ENCODE measurements around the gene SYT15.
A peak's percentile ranks its signal among the peaks of the same experiment; 100 is the strongest.

DNA sequence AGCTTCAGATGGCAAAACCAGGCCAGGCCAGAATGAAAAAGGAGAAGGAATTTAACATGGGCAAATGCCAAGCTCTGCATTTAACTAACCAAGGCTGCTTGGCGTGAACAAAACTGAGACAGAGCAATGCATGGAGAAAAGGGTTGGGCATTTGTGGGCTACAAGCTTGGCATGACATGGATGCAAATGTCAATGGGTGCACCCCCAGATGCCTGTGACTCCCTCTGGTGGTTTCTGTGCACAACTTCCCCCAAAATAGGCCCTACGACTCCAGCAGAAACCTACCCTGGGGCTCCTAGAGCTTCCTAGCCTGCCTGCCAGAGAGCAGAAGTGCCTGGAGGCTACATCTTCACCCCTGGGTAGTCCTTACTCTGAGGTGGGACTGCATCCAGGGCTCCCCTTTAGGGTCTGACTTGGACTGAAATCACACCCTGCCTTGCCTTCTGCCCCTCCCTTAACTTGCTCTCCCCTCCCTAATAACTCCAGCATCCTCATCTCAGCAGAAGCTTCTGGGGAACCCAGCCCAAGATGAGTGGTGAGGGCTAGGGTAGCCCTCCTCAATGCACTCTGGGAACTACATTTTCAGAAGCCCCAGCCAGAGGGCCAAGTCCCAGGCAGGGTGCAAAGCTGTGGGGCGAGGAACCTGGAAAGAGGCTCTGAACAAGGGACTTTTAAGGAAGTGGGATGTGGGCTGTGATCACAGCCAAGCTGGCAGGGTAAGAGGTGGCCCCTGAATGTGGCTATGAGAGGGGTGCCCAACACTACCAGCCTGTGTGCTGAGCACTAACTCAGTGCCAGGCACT lies 33.7 kb upstream of the SYT15 start:
- TF ChIP-seq CBFB (IDR thresholded peaks at IDR 0.05; ENCODE audit: low read depth), result no peak
- TF ChIP-seq, protein P1, sequence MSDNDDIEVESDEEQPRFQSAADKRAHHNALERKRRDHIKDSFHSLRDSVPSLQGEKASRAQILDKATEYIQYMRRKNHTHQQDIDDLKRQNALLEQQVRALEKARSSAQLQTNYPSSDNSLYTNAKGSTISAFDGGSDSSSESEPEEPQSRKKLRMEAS (IDR thresholded peaks at IDR 0.05; ENCODE audit: low read depth, low read length), result no peak
- TF ChIP-seq, protein P2, sequence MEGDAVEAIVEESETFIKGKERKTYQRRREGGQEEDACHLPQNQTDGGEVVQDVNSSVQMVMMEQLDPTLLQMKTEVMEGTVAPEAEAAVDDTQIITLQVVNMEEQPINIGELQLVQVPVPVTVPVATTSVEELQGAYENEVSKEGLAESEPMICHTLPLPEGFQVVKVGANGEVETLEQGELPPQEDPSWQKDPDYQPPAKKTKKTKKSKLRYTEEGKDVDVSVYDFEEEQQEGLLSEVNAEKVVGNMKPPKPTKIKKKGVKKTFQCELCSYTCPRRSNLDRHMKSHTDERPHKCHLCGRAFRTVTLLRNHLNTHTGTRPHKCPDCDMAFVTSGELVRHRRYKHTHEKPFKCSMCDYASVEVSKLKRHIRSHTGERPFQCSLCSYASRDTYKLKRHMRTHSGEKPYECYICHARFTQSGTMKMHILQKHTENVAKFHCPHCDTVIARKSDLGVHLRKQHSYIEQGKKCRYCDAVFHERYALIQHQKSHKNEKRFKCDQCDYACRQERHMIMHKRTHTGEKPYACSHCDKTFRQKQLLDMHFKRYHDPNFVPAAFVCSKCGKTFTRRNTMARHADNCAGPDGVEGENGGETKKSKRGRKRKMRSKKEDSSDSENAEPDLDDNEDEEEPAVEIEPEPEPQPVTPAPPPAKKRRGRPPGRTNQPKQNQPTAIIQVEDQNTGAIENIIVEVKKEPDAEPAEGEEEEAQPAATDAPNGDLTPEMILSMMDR (IDR thresholded peaks at IDR 0.05 in 2 of 3, conservative IDR thresholded peaks at IDR 0.05 in 1 of 3; ENCODE audit: control insufficient read depth in 2 of 3, extremely low read depth in 1 of 3, insufficient read depth in 1 of 3, low read depth in 3 of 3, low read length in 3 of 3), result peak; percentile 20 to 33 (median 21); a peak in 2 of 6 replicates
- TF ChIP-seq CBX5 (IDR thresholded peaks at IDR 0.05; ENCODE audit: low read depth), result no peak
- TF ChIP-seq SIN3A (IDR thresholded peaks at IDR 0.05; ENCODE audit: low read depth, low read length), result no peak
- TF ChIP-seq POLR2A (IDR thresholded peaks at IDR 0.05; ENCODE audit: low read depth, low read length), result no peak
- TF ChIP-seq, protein P3, sequence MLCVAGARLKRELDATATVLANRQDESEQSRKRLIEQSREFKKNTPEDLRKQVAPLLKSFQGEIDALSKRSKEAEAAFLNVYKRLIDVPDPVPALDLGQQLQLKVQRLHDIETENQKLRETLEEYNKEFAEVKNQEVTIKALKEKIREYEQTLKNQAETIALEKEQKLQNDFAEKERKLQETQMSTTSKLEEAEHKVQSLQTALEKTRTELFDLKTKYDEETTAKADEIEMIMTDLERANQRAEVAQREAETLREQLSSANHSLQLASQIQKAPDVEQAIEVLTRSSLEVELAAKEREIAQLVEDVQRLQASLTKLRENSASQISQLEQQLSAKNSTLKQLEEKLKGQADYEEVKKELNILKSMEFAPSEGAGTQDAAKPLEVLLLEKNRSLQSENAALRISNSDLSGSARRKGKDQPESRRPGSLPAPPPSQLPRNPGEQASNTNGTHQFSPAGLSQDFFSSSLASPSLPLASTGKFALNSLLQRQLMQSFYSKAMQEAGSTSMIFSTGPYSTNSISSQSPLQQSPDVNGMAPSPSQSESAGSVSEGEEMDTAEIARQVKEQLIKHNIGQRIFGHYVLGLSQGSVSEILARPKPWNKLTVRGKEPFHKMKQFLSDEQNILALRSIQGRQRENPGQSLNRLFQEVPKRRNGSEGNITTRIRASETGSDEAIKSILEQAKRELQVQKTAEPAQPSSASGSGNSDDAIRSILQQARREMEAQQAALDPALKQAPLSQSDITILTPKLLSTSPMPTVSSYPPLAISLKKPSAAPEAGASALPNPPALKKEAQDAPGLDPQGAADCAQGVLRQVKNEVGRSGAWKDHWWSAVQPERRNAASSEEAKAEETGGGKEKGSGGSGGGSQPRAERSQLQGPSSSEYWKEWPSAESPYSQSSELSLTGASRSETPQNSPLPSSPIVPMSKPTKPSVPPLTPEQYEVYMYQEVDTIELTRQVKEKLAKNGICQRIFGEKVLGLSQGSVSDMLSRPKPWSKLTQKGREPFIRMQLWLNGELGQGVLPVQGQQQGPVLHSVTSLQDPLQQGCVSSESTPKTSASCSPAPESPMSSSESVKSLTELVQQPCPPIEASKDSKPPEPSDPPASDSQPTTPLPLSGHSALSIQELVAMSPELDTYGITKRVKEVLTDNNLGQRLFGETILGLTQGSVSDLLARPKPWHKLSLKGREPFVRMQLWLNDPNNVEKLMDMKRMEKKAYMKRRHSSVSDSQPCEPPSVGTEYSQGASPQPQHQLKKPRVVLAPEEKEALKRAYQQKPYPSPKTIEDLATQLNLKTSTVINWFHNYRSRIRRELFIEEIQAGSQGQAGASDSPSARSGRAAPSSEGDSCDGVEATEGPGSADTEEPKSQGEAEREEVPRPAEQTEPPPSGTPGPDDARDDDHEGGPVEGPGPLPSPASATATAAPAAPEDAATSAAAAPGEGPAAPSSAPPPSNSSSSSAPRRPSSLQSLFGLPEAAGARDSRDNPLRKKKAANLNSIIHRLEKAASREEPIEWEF (IDR thresholded peaks at IDR 0.05; ENCODE audit: insufficient replicate concordance, low read depth, low read length), result no peak
- TF ChIP-seq, protein P4, sequence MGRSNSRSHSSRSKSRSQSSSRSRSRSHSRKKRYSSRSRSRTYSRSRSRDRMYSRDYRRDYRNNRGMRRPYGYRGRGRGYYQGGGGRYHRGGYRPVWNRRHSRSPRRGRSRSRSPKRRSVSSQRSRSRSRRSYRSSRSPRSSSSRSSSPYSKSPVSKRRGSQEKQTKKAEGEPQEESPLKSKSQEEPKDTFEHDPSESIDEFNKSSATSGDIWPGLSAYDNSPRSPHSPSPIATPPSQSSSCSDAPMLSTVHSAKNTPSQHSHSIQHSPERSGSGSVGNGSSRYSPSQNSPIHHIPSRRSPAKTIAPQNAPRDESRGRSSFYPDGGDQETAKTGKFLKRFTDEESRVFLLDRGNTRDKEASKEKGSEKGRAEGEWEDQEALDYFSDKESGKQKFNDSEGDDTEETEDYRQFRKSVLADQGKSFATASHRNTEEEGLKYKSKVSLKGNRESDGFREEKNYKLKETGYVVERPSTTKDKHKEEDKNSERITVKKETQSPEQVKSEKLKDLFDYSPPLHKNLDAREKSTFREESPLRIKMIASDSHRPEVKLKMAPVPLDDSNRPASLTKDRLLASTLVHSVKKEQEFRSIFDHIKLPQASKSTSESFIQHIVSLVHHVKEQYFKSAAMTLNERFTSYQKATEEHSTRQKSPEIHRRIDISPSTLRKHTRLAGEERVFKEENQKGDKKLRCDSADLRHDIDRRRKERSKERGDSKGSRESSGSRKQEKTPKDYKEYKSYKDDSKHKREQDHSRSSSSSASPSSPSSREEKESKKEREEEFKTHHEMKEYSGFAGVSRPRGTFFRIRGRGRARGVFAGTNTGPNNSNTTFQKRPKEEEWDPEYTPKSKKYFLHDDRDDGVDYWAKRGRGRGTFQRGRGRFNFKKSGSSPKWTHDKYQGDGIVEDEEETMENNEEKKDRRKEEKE (IDR thresholded peaks at IDR 0.05), result no peak
- TF ChIP-seq, protein P5, sequence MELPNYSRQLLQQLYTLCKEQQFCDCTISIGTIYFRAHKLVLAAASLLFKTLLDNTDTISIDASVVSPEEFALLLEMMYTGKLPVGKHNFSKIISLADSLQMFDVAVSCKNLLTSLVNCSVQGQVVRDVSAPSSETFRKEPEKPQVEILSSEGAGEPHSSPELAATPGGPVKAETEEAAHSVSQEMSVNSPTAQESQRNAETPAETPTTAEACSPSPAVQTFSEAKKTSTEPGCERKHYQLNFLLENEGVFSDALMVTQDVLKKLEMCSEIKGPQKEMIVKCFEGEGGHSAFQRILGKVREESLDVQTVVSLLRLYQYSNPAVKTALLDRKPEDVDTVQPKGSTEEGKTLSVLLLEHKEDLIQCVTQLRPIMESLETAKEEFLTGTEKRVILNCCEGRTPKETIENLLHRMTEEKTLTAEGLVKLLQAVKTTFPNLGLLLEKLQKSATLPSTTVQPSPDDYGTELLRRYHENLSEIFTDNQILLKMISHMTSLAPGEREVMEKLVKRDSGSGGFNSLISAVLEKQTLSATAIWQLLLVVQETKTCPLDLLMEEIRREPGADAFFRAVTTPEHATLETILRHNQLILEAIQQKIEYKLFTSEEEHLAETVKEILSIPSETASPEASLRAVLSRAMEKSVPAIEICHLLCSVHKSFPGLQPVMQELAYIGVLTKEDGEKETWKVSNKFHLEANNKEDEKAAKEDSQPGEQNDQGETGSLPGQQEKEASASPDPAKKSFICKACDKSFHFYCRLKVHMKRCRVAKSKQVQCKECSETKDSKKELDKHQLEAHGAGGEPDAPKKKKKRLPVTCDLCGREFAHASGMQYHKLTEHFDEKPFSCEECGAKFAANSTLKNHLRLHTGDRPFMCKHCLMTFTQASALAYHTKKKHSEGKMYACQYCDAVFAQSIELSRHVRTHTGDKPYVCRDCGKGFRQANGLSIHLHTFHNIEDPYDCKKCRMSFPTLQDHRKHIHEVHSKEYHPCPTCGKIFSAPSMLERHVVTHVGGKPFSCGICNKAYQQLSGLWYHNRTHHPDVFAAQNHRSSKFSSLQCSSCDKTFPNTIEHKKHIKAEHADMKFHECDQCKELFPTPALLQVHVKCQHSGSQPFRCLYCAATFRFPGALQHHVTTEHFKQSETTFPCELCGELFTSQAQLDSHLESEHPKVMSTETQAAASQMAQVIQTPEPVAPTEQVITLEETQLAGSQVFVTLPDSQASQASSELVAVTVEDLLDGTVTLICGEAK (IDR thresholded peaks at IDR 0.05; ENCODE audit: borderline replicate concordance), result no peak
